Upper lobe of left lung (tissue), 6 donors: Measurements from ENCODE around the gene DTNB. TPM values are rescaled to one million over a fixed set of nuclear protein-coding genes. Genes with fewer than 3 reads are reported as not detected.
A peak's percentile ranks its signal among the peaks of the same experiment; 100 is the strongest.

ENCODE experiments used
- ATAC-seq, 2 donors: fragments of 200-7000 bp; cut with Tn5 transposase; one replicate each; pipeline ENCODE4 v1.9.1; 2022; ENCODE audit warnings: mild to moderate bottlenecking in 2 of 2, moderate library complexity in 2 of 2; ENCODE audit not compliant: low FRiP score in 2 of 2
- DNase-seq, 2 donors: peaks; one replicate each; pipeline ENCODE4 v3.0.0-alpha.2; 2019 to 2020
- H3K27ac ChIP-seq, 4 donors: fragments of 200-600 bp; sonication (generic); one replicate each; pipeline ENCODE4 v1.5.1; 2016 to 2019
- H3K27me3 ChIP-seq, 4 donors: fragments of 200-600 bp; sonication (generic); one replicate each; pipeline ENCODE4 v1.5.1; 2017 to 2019
- H3K36me3 ChIP-seq, 4 donors: fragments of 200-600 bp; sonication (generic); one replicate each; pipeline ENCODE4 v1.5.1; 2016 to 2019
- H3K4me1 ChIP-seq, 4 donors: fragments of 200-600 bp; sonication (generic); one replicate each; pipeline ENCODE4 v1.5.1; 2018 to 2019
- H3K4me3 ChIP-seq, 4 donors: fragments of 200-600 bp; sonication (generic); one replicate each; pipeline ENCODE4 v1.5.1; 2017 to 2019; ENCODE audit warnings: mild to moderate bottlenecking in 2 of 4, moderate library complexity in 1 of 4
- H3K9me3 ChIP-seq, 4 donors: fragments of 200-600 bp; sonication (generic); one replicate each; pipeline ENCODE4 v1.5.1; 2018 to 2019
- EP300 ChIP-seq, 4 donors: sonication (generic); formaldehyde crosslinking; IDR thresholded peaks; one replicate each; pipeline ENCODE4 v1.5.1; 2017; ENCODE audit warnings: antibody characterized with exemption in 4 of 4, control low read depth in 2 of 4
- POLR2A ChIP-seq, 4 donors: fragments of 450-650 bp; IDR thresholded peaks; one replicate each; pipeline ENCODE4 v1.5.1; 2016 to 2017; ENCODE audit warnings: antibody characterized with exemption in 4 of 4, mild to moderate bottlenecking in 2 of 4
- POLR2AphosphoS5 ChIP-seq, 2 donors: sonication (generic); formaldehyde crosslinking; IDR thresholded peaks; one replicate each; pipeline ENCODE4 v1.5.1; 2017; ENCODE audit warnings: antibody characterized with exemption in 2 of 2
- WGBS, 2 donors: methylation state at CpG; one replicate each; pipeline ENCODE4 v1.1.5; 2017 to 2018; 5-methylcytosine and 5-hydroxymethylcytosine counted together
- total RNA-seq, 6 donors: library from RNA; depleted of rRNA in 4 of 6; stranded (reverse); fragments of >200 nt in 4 of 6; gene quantifications; one replicate each; pipeline versions ENCODE4 v1.1.0 to v1.2.1, GENCODE V29; 2016 to 2021
- TF ChIP-seq, protein P1 (sequence below), 6 experiments: fragments of 450-650 bp in 4 of 6; fragments of 200-600 bp in 2 of 6; sonication (generic) in 2 of 6; IDR thresholded peaks; one replicate each; pipeline ENCODE4 v1.5.1; 2016 to 2019; ENCODE audit warnings: antibody characterized with exemption in 6 of 6
- donor health status: DM: no; HTN: no; CAD: no; lungs with moderate emphysema.
- donor health status: DM: no; HTN: yes; CAD: no; lungs with severe emphysema.

DTNB gene
- total RNA-seq, 6 donors from 2014 or later: 19.3 to 59.7 (median 25.6) TPM

DNA sequence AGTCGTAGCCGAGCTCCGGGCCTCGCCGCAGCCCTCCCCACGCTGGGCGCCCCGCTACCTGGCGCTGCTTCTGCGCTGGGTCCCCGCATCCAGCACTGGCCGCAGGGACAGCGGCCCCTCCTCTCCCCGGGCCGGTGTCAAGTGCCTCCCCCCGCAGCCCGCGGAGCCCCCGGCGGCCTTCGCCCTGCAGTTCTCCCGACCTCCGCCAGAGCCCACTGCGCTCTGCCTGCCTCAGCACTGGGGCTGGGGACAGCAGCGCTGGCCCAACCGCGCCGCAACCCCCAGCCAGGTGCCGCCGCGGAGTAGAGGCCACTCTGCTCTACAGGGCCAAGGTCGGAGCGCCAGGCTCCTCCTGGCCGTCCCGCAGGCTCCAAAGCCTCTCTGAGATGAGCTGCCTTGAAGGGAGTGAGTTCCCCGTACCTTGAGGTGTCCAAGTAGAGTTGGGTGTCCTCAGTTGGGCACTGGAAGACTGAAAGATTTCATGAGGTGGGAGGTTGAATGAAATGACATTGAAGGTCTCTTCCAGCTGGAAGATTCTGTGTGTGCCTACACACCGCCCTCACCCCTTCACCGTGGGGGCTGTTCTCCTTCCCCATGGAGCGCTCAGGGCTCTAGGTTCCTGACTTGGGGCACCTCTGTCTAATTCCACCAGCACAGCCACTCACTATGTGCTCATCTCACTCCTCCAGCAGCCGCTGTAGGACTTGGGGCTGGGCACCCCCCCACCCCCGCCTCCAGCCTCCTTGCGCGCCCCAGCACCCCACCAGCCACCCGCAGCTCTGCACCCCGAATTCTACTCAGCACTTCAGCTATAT, 330.8 kb downstream of the DTNB start:
- WGBS, 2 donors: 41 to 82% methylated on average over 4 to 21 of the region's 45 CpGs
- Histone ChIP-seq H3K9me3 (no peaks in the 10 kb centered on the region), H3K4me1 (peaks cover 17 to 36% (median 23%) of the 10 kb centered on the region in 4 donors), H3K27me3 (no peaks in the 10 kb centered on the region), H3K4me3 (peak overlapping the region; percentile 33 to 95 (median 88)), H3K36me3 (no peaks in the 10 kb centered on the region), H3K27ac (peak overlapping the region; percentile 35 to 91 (median 63))
- ATAC-seq: peak; percentile 92 to 94
- DNase-seq: peak; percentile 89 to 95
- no peak for TF ChIP-seq POLR2A (IDR thresholded peaks at IDR 0.05)
- TF ChIP-seq, protein P1, sequence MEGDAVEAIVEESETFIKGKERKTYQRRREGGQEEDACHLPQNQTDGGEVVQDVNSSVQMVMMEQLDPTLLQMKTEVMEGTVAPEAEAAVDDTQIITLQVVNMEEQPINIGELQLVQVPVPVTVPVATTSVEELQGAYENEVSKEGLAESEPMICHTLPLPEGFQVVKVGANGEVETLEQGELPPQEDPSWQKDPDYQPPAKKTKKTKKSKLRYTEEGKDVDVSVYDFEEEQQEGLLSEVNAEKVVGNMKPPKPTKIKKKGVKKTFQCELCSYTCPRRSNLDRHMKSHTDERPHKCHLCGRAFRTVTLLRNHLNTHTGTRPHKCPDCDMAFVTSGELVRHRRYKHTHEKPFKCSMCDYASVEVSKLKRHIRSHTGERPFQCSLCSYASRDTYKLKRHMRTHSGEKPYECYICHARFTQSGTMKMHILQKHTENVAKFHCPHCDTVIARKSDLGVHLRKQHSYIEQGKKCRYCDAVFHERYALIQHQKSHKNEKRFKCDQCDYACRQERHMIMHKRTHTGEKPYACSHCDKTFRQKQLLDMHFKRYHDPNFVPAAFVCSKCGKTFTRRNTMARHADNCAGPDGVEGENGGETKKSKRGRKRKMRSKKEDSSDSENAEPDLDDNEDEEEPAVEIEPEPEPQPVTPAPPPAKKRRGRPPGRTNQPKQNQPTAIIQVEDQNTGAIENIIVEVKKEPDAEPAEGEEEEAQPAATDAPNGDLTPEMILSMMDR (IDR thresholded peaks at IDR 0.05): peak; percentile 99 to 100 (median 100)
- TF ChIP-seq POLR2AphosphoS5 (IDR thresholded peaks at IDR 0.05): peak; percentile 24 to 45
- TF ChIP-seq EP300 (IDR thresholded peaks at IDR 0.05): no peak

DNA sequence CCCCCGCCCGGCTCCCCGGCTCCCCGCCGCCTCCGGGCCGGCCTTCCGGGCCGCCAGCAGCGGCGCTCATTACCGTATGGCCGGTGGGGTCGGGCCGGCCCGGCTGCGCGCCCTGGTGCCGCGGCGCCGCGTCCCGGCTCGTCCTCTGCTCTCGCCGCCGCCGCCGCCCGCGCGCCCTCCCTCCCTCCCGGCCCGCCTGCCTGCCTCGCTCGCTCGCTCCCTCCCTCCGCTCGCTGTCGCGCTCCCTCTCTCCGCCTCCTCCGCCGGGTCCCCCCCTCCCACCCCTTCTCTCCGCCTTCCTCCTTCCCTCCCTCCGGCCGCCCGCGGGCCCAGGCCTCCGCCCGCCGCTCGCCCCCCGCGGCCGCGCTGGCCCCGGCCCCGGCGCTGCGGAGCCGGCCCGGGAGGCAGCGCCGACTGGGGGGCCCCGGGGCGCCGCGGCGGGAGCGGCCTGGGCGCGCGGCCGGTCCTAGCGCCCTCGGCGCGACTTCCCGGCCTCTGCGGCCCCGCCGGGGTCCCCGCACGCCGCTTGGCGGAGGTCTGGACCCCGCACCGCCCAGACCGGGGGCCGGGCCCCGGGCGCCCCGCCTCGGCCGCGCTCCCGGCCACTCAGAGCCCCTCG, 331.5 kb downstream of the DTNB start, which contains the start of gene DNMT3A:
Gene DNMT3A, minus strand, starts transcription at position 173 of the 619 bp plus-strand sequence. CDS start 27,941 bp downstream, outside the sequence.
- DNase-seq (peak in 1 of 2 donors; percentile 94), ATAC-seq (peak in 1 of 2 donors; percentile 64)
- H3K27me3 ChIP-seq: no peaks in the 10 kb centered on the region
- TF ChIP-seq, protein P1 (IDR thresholded peaks at IDR 0.05): no peak
- TF ChIP-seq POLR2A (IDR thresholded peaks at IDR 0.05): no peak
- TF ChIP-seq EP300 (IDR thresholded peaks at IDR 0.05): no peak
- no peaks in the 10 kb centered on the region for H3K9me3 ChIP-seq
- H3K4me3 ChIP-seq: peak within 1 kb of the TSS; percentile 46 to 95 (median 88)
- H3K27ac ChIP-seq: peak within 1 kb of the TSS; percentile 35 to 91 (median 66)
- H3K36me3 ChIP-seq: no peaks in the 10 kb centered on the region
- WGBS, 2 donors: 2% methylated on average over 12 of the region's 100 CpGs; no CpG with 5 or more reads in 1 of the 2 donors
- peaks cover 17 to 41% (median 23%) of the 10 kb centered on the region in 4 donors for H3K4me1 ChIP-seq

DNA sequence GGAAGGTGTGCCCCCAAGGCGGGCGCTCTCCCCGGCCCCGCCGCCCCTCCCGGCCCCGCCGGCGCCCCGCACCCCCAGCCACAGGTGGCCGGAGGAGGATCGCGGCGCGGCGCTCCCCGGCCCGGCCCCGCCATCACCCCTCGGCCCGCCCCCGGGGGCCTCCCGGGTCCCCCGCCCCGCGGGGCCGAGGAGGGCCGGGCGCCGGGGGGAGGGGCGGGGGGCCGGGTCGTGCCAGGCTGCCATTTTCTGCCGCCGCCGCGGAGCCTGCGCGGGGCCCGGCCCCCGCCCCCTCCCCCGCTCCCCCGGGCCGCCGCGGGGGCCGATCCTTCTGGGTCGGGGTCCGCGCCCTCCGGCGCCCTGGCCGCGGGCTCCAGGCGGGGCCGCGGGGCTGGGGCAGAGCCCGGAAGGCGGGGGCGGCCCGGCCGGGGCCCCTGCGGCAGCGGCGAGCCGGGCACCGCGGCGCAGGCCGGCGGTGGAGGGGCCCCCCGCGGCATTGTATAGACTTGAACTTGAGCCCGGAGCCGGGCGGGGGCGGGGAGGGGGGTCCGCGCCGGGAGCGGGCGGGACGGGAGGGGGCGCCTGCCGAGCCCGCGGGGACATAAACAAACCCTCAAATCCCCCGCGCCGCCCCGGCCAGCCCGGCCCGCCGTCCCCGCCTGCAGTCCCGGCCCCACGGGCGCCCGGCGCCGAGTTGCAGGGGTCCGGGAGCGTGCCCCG, 332.2 kb downstream of the DTNB start:
- DNase-seq (peak in 1 of 2 donors; percentile 90), ATAC-seq (no peak)
- peaks cover 17 to 48% (median 23%) of the 10 kb centered on the region in 4 donors for H3K4me1 ChIP-seq
- no peaks in the 10 kb centered on the region for H3K27me3 ChIP-seq
- no CpG with 5 or more reads among the region's 104 CpGs for WGBS, 2 donors
- no peaks in the 10 kb centered on the region for H3K36me3 ChIP-seq
- peak overlapping the region in 3 of 4 donors; percentile 65 to 91 (median 65) for H3K27ac ChIP-seq
- H3K9me3 ChIP-seq: no peaks in the 10 kb centered on the region
- peak overlapping the region; percentile 46 to 95 (median 88) for H3K4me3 ChIP-seq
- TF ChIP-seq EP300 (IDR thresholded peaks at IDR 0.05): no peak

DNA sequence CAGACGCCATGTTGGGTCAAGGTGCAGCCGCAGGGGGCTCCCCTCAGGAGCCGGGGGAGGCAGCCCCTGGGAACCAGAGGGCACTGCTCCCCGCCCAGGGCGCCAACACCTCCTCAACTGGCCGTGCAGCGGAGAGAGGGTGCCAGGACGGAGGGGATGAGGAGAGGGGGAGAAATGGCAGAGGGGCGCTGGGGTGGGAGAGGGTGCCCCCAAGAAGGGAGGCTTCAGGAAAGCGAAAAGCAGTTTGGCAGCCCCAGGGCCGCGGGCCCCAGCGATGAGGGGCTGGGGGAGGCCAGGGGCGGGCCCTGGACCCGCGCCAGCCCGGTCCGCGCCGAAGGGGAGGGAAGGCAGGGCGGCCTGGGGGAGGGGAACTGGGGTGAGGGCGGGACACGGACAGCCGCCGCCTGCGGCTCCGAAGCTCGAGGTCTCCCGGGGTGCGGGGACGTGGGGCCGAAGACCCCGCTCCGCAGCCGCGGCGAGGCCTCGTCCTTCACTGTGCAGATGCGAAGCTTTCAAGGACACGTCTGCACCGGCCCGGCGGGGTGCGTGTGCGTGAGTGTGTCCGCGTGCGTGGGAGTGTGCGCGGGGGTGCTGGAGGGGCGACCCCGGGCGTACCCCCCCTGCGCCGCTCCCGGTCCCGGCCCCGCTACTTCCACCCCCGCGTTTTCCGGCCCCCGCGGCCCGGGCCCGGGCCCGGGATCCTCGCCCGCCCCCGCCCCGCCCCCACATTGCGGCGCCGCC, 333.0 kb downstream of the DTNB start:
- DNase-seq (peak in 1 of 2 donors; percentile 89), ATAC-seq (peak in 1 of 2 donors; percentile 28)
- Histone ChIP-seq H3K9me3 (no peaks in the 10 kb centered on the region), H3K36me3 (no peaks in the 10 kb centered on the region), H3K4me1 (peaks cover 17 to 49% (median 23%) of the 10 kb centered on the region in 4 donors), H3K4me3 (peak overlapping the region; percentile 46 to 95 (median 88)), H3K27ac (peak overlapping the region; percentile 5 to 91 (median 72)), H3K27me3 (no peaks in the 10 kb centered on the region)
- TF ChIP-seq POLR2A (IDR thresholded peaks at IDR 0.05): no peak
- no peak for TF ChIP-seq POLR2AphosphoS5 (IDR thresholded peaks at IDR 0.05)
- TF ChIP-seq, protein P1 (IDR thresholded peaks at IDR 0.05): no peak
- no peak for TF ChIP-seq EP300 (IDR thresholded peaks at IDR 0.05)
- 9 to 60% methylated on average over 1 to 23 of the region's 73 CpGs for WGBS, 2 donors
